MM.1S (cell line): Measurements from ENCODE around the gene VWA1.

ENCODE experiments used
- EZH2 ChIP-seq: fragments of 300-600 bp; sonication (generic); optimal IDR thresholded peaks from 2 replicates; pipeline ENCODE3; 2017; ENCODE audit warnings: low read depth, mild to moderate bottlenecking, antibody characterized with exemption, low read length, mixed read lengths
- EZH2phosphoT487 ChIP-seq: fragments of 300-600 bp; sonication (generic); IDR thresholded peaks from 2 replicates; pipeline ENCODE4 v1.6.1; 2018; ENCODE audit warnings: antibody characterized with exemption, low read length

DNA sequence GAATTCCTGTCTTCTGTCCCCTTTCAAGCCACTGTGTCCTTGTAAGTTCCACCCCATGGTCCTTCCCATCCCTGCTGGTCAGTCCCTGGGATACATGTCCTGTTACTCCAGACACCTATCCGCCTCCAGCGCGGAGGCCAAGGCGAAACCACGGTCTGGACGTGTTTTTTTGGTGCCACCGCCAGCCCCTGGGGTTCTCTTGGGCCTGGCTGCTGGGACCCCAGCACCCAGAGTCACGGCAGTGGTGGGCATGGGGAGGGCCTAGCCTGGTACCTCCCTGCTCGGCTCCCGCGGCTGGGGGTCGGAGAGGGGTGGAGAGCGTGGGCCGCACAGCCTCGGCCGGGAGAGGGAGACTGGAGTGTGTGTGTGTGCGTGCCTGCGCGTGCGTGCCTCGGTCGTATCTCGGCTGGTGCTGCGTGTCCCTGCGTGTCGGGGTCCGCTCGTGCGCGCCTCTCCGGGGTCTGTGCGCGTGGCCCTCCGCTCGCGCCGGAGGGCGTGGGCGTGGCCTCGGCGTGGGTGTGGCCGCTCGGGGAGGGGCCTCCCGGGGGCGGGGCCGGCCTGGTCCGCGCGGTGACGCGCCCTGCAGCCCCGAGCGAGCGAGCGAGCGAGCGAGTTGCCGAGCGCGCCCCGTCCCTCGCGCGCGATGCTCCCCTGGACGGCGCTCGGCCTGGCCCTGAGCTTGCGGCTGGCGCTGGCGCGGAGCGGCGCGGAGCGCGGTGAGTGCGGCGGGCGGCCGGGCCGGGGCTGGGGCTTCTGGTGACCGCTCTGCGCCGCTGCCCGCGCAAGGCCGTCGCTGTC is at the start of gene VWA1:
- TF ChIP-seq EZH2 (no peak), EZH2phosphoT487 (no peak)
